ENCODE results near the gene HNF4A. TPM values are rescaled to one million over a fixed set of nuclear protein-coding genes. Genes with fewer than 3 reads are reported as not detected.
"Not testable (repeated sequence)": the region's sequence is repeated elsewhere in the genome, so short reads cannot be mapped to it uniquely, and the experiment has no call there.

HNF4A gene
- total RNA-seq, 2 donors from 2014 or later, result 288 to 346 TPM

DNA sequence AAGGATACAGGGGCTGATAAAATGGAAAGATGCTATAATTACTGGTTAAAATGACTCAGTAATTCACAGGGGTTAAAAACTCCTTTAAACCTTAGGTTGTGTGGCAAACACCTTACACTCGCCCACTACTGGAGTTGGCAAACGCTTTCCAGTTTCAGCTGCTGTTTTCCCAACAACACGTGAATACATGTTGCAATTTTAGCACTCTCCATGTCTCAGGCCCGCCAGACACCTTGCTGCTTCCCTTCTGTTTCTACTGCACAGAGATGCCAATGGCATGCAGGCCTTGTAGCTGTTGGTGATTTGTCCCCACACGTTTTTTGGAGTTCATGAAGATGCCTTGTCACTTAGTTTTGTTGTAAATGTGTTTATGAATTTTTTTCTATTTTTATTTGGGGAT, 114.8 kb downstream of the HNF4A start:
- TF ChIP-seq, protein P1, sequence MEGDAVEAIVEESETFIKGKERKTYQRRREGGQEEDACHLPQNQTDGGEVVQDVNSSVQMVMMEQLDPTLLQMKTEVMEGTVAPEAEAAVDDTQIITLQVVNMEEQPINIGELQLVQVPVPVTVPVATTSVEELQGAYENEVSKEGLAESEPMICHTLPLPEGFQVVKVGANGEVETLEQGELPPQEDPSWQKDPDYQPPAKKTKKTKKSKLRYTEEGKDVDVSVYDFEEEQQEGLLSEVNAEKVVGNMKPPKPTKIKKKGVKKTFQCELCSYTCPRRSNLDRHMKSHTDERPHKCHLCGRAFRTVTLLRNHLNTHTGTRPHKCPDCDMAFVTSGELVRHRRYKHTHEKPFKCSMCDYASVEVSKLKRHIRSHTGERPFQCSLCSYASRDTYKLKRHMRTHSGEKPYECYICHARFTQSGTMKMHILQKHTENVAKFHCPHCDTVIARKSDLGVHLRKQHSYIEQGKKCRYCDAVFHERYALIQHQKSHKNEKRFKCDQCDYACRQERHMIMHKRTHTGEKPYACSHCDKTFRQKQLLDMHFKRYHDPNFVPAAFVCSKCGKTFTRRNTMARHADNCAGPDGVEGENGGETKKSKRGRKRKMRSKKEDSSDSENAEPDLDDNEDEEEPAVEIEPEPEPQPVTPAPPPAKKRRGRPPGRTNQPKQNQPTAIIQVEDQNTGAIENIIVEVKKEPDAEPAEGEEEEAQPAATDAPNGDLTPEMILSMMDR (IDR thresholded peaks at IDR 0.05), result no peak
- no peak for DNase-seq
- intact Hi-C loops (cut with DNase I), result loop anchor here (5.0 kb wide), 1 partner anchor 253 kb away; no protein-coding TSS in a partner anchor
- no peak overlapping the region for H3K27ac ChIP-seq
- no peaks in the 10 kb centered on the region for H3K9me3 ChIP-seq
- H3K4me1 ChIP-seq, result no peaks in the 10 kb centered on the region
- H3K9ac ChIP-seq (ENCODE audit: low read depth in 2 of 2, low read length in 2 of 2), result no peak overlapping the region
- no peak overlapping the region for H3K4me3 ChIP-seq
- no peaks in the 10 kb centered on the region for H3K36me3 ChIP-seq
- no peaks in the 10 kb centered on the region for H3K27me3 ChIP-seq

DNA sequence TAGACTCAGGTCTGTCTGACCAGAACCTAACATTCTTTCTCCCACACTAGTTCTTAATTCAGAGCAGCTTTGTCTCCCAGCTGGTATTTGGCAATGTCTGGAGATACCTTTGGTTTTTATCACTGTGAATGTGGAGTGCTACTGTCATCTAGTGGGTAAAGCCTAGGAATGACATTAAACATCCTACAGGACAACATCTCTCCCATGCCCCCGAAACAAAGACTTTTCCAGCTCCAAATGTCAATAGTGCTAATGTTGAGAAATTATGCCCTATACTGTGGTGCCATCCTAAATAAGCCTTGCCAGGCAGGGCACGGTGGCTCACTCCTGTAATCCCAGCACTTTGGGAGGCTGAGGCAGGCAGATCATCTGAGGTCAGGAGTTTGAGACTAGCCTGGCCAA, 116.0 kb downstream of the HNF4A start:
- Histone ChIP-seq H3K27ac (no peak overlapping the region), H3K9ac (ENCODE audit: low read depth in 2 of 2, low read length in 2 of 2) (no peak overlapping the region), H3K9me3 (no peaks in the 10 kb centered on the region), H3K4me3 (no peak overlapping the region), H3K27me3 (no peaks in the 10 kb centered on the region), H3K4me1 (no peaks in the 10 kb centered on the region), H3K36me3 (no peaks in the 10 kb centered on the region)
- no peak for DNase-seq
- TF ChIP-seq, protein P1 (IDR thresholded peaks at IDR 0.05), result peak; percentile 36
- intact Hi-C loops (cut with DNase I), result loop anchor here (5.0 kb wide), 1 partner anchor 254 kb away; no protein-coding TSS in a partner anchor

DNA sequence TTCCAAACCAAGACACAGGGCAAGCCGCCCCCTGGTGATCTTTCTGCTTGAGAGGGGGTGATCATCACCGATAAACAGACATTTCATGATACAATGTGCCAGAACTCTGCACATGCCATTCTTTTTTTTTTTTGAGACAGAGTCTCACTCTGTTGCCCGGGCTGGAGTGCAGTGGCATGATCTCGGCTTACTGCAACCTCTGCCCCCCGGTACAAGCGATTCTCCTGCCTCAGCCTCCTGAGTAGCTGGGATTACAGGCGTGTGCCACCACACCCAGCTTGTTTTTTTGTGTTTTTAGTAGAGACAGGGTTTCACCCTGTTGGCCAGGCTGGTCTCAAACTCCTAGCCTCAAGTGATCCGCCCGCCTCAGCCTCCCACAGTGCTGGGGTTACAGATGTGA, 116.8 kb downstream of the HNF4A start:
- not testable (repeated sequence) for H3K4me1 ChIP-seq; DNase-seq; H3K36me3 ChIP-seq; H3K27me3 ChIP-seq; H3K9ac ChIP-seq (ENCODE audit: low read depth in 2 of 2, low read length in 2 of 2); H3K4me3 ChIP-seq; H3K27ac ChIP-seq; H3K9me3 ChIP-seq
- intact Hi-C loops (cut with DNase I), result loop anchor here (5.0 kb wide), 1 partner anchor 255 kb away; no protein-coding TSS in a partner anchor

DNA sequence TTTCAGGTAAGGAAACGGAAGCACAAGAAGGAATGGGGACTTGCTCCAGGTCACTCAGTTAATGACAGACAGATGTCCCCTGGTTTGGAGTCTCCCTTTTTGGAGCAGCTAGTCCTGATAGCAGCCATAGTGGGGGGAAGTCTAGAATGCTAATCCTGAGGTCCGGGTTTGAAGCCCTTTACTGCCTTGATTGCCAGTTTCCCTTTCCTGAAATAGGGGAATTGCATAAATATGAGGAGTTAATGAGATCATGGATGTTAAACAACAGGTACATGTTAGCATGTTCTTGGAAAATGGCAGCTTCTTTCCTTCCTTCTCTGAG, 119.8 kb downstream of the HNF4A start:
- Histone ChIP-seq H3K27me3 (no peaks in the 10 kb centered on the region), H3K36me3 (no peaks in the 10 kb centered on the region), H3K9me3 (no peaks in the 10 kb centered on the region), H3K9ac (ENCODE audit: low read depth in 2 of 2, low read length in 2 of 2) (peak overlapping the region; percentile 83 to 97), H3K27ac (peak overlapping the region; percentile 72), H3K4me3 (peak overlapping the region; percentile 68), H3K4me1 (no peaks in the 10 kb centered on the region)
- TF ChIP-seq, protein P1 (IDR thresholded peaks at IDR 0.05), result no peak
- no peak for DNase-seq
- intact Hi-C loops (cut with DNase I), result loop anchor here (5.0 kb wide), 1 partner anchor 42 kb away; no protein-coding TSS in a partner anchor

DNA sequence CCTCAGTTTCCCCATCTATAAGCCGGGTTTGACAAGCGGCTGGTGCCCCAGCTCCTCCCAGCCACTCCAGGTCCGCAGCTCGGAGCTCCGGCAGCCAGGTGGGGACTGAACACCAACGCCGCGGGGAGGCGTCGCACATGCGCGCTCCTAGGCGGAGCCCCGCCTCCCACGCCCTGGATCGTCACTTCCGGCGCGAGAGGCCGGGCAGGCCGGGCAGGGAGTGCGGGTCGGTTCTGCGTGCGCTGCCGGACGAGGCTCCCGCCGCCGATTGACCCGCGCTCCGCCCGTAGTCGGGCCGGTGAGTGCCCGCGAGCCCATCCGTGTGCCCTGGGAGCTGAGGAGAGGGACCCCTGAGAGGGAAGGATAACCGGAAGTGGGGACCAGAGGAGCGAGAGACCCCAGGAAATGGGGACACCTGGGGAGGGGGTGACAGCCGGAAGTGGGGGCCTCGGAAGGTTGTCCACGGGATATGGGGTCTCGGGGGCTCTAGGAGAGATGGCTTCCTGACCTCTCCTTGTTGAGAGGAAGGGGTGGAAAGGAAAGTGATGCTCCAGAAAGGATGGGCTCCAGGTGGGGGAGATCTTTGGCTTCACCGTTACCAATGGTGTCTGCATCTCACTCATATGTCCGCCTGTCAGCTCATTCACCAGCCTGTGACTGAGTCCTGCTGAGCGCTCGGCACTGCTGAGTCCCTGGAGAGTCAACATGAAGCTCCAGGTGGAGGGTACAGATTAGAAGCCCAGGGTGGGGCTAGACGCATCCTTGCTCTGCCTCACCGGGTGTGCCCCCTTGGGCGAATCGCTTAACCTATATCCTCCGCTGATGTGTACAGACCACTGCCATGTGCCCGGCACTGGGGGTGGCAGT, 120.4 kb downstream of the HNF4A start, which contains the start of gene TTPAL:
TSS of gene TTPAL (plus strand) at position 181 of the 867 bp plus-strand sequence. CDS start 4,126 bp downstream, outside the sequence.
- no peaks in the 10 kb centered on the region for H3K27me3 ChIP-seq
- DNase-seq, result peak; percentile 93
- H3K9ac ChIP-seq (ENCODE audit: low read depth in 2 of 2, low read length in 2 of 2), result peak within 1 kb of the TSS; percentile 83 to 97
- peak within 1 kb of the TSS; percentile 72 for H3K27ac ChIP-seq
- H3K4me1 ChIP-seq, result no peaks in the 10 kb centered on the region
- H3K36me3 ChIP-seq, result no peaks in the 10 kb centered on the region
- no peaks in the 10 kb centered on the region for H3K9me3 ChIP-seq
- peak within 1 kb of the TSS; percentile 68 for H3K4me3 ChIP-seq
- TF ChIP-seq, protein P1 (IDR thresholded peaks at IDR 0.05), result no peak
- intact Hi-C loops (cut with DNase I), result loop anchor here (2.0 to 5.0 kb wide), 2 partner anchors 41 to 137 kb away; no protein-coding TSS in a partner anchor

DNA sequence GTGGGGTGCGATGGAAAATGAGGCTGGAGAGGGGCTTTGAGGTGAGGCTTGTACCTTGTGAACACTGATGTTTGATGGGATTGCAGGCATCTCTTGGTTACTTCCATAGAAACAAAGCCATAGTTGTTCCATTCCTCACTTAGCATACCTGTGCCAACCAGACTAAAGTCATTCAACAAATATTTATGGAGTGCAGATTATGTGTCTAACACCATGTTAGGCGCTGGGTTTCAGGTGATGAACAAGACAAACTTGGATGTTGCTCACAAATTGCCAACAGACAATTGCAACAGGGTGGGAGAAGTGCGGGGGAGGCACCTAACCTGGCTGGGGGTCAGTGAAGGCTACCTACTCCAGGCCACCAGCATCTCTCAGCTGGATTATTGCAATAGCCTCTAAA, 121.7 kb downstream of the HNF4A start:
- no peaks in the 10 kb centered on the region for H3K9me3 ChIP-seq
- no peaks in the 10 kb centered on the region for H3K36me3 ChIP-seq
- H3K27ac ChIP-seq, result no peak overlapping the region
- no peaks in the 10 kb centered on the region for H3K4me1 ChIP-seq
- no peak overlapping the region for H3K4me3 ChIP-seq
- intact Hi-C loops (cut with DNase I), result loop anchor here (2.0 to 5.0 kb wide), 2 partner anchors 40 to 136 kb away; no protein-coding TSS in a partner anchor
- no peak for DNase-seq
- no peak overlapping the region for H3K9ac ChIP-seq (ENCODE audit: low read depth in 2 of 2, low read length in 2 of 2)
- TF ChIP-seq, protein P1 (IDR thresholded peaks at IDR 0.05), result no peak
- no peaks in the 10 kb centered on the region for H3K27me3 ChIP-seq

Data from colonic mucosa (tissue), 4 donors.